HepG2 (cell line): ENCODE measurements around the gene DCST2. TPM values are rescaled to one million over a fixed set of nuclear protein-coding genes. Genes with fewer than 3 reads are reported as not detected.

Source experiments
- BCLAF1 ChIP-seq: fragments of 450-650 bp; IDR thresholded peaks from 2 replicates; pipeline ENCODE4 v1.6.1; 2017; ENCODE audit warnings: mild to moderate bottlenecking
- CHD4 ChIP-seq: fragments of 200-600 bp; sonication (generic); IDR thresholded peaks from 2 replicates; pipeline ENCODE4 v1.7.0; 2017; ENCODE audit warnings: mild to moderate bottlenecking, low read length, borderline replicate concordance
- FUBP1 ChIP-seq: sonication (generic); formaldehyde crosslinking; IDR thresholded peaks from 2 replicates; pipeline ENCODE4 v1.5.1; 2020; ENCODE audit warnings: missing genetic modification reagents, mild to moderate bottlenecking, borderline replicate concordance
- HNF1A ChIP-seq, 2 experiments: sonication (generic) in 1 of 2; formaldehyde crosslinking in 1 of 2; IDR thresholded peaks; 2 replicates each; pipeline versions ENCODE4 v1.4.0 to v1.6.1; 2016 to 2020; ENCODE audit warnings: borderline replicate concordance in 1 of 2, low read depth in 1 of 2, mild to moderate bottlenecking in 1 of 2, missing genetic modification reagents in 1 of 2
- MAFK ChIP-seq, 2 experiments: IDR thresholded peaks in 1 of 2; conservative IDR thresholded peaks in 1 of 2; 2 replicates each; pipeline ENCODE4 v1.6.1; 2011; ENCODE audit warnings: improper control_type of control experiment in 2 of 2, low read length in 2 of 2
- PATZ1 ChIP-seq: sonication (generic); formaldehyde crosslinking; IDR thresholded peaks from 2 replicates; pipeline ENCODE4 v1.4.0; 2020; ENCODE audit warnings: missing genetic modification reagents
- PAWR ChIP-seq: sonication (generic); formaldehyde crosslinking; IDR thresholded peaks from 2 replicates; pipeline ENCODE4 v1.4.0; 2020; ENCODE audit warnings: missing genetic modification reagents, mild to moderate bottlenecking, borderline replicate concordance
- PAXIP1 ChIP-seq: sonication (generic); formaldehyde crosslinking; conservative IDR thresholded peaks from 2 replicates; pipeline ENCODE4 v1.4.0; 2020; ENCODE audit warnings: mild to moderate bottlenecking, missing genetic modification reagents, moderate library complexity
- ZNF17 ChIP-seq: sonication (generic); formaldehyde crosslinking; IDR thresholded peaks from 2 replicates; pipeline ENCODE4 v1.5.0; 2020; ENCODE audit warnings: mild to moderate bottlenecking, missing genetic modification reagents
- ZNF180 ChIP-seq: sonication (generic); formaldehyde crosslinking; IDR thresholded peaks from 2 replicates; pipeline ENCODE4 v1.4.0; 2020; ENCODE audit warnings: low read depth, missing genetic modification reagents, borderline replicate concordance
- ZNF30 ChIP-seq: sonication (generic); formaldehyde crosslinking; IDR thresholded peaks from 2 replicates; pipeline ENCODE4 v1.5.0; 2020; ENCODE audit warnings: mild to moderate bottlenecking, missing genetic modification reagents
- ZNF672 ChIP-seq: sonication (generic); formaldehyde crosslinking; IDR thresholded peaks from 2 replicates; pipeline ENCODE4 v1.8.1; 2022; ENCODE audit warnings: missing genetic modification reagents
- polyA plus RNA-seq, 8 experiments: library from polyadenylated mRNA; depleted of rRNA in 3 of 8; stranded (reverse) in 7 of 8; unstranded in 1 of 8; fragments of >200 nt; fragmentation: Illumina TruSeq in 4 of 8; extraction: Trizol in 4 of 8; gene quantifications; 2 replicates each; pipeline versions ENCODE4 v1.2.1 to v1.2.3, GENCODE V29; 2011 to 2016; ENCODE audit warnings: low read depth in 4 of 8, missing spikeins in 1 of 8, mixed read lengths in 1 of 8; ENCODE audit not compliant: insufficient read depth in 1 of 8
- total RNA-seq, 5 experiments: library from RNA; depleted of rRNA; stranded (reverse); fragments of >200 nt; fragmentation: Illumina TruSeq; extraction: Trizol; gene quantifications; 2 replicates each; pipeline ENCODE4 v1.2.3, GENCODE V29; 2016; ENCODE audit warnings: low read depth in 1 of 5

Gene DCST2
- total and polyA plus RNA-seq, 2 of the 13 experiments (the other 11 are each of a cell fraction or from before 2014, with no cell fraction given), result 0.74 TPM; not detected in 1

- TF ChIP-seq PATZ1 (CRISPR knock-in tag) (peak; percentile 98), ZNF180 (no peak), CHD4 (no peak), PAXIP1 (peak; percentile 24; the same call in 1 of the 2 replicates), ZNF672 (CRISPR knock-in tag) (no peak), MAFK (conservative IDR thresholded peaks at IDR 0.05 in 1 of 2, IDR thresholded peaks at IDR 0.05 in 1 of 2; ENCODE audit: low read length in 2 of 2) (peak in 1 of 2 experiments; percentile 20; a peak in 1 of 4 replicates), BCLAF1 (no peak), ZNF17 (no peak), PAWR (CRISPR knock-in tag) (no peak), FUBP1 (no peak), HNF1A (IDR thresholded peaks at IDR 0.05; ENCODE audit: low read depth) (no peak), HNF1A (CRISPR knock-in tag; IDR thresholded peaks at IDR 0.05; ENCODE audit: borderline replicate concordance) (no peak), ZNF30 (CRISPR knock-in tag) (no peak)
Observed at GRCh38 chr1:154970631-154971340, 62.8 kb downstream of the DCST2 start, which contains the start of gene SHC1 (continued).
